Keratinocyte (primary cell): ENCODE results near the gene PSAPL1. TPM values are rescaled to one million over a fixed set of nuclear protein-coding genes. Genes with fewer than 3 reads are reported as not detected.

ENCODE experiments used
- DNase-seq: peaks from one replicate; pipeline ENCODE4 v3.0.0-alpha.2; 2011; ENCODE audit warnings: low read depth, missing footprints, low spot score
- FAIRE-seq: peaks from 2 replicates; lab custom pipeline; 2011; peaks lifted over from hg19 to GRCh38; lab: Jason Lieb, UNC
- H2AFZ ChIP-seq: 2 replicates; pipeline ENCODE4 v1.6.0; 2012; ENCODE audit warnings: low read length, control low read depth, inconsistent platforms; ENCODE audit not compliant: control insufficient read depth
- H3K27ac ChIP-seq: 2 replicates; pipeline ENCODE4 v1.5.1; 2011; ENCODE audit warnings: low read length; ENCODE audit not compliant: control insufficient read depth, insufficient read depth
- H3K27me3 ChIP-seq: 3 replicates; pipeline ENCODE4 v1.6.0; 2011; ENCODE audit warnings: low read length; ENCODE audit not compliant: control insufficient read depth, insufficient read depth; ENCODE audit errors: extremely low read depth
- H3K36me3 ChIP-seq, 2 experiments: 2 replicates in 1 of 2; 3 replicates in 1 of 2; pipeline ENCODE4 v1.5.1; 2011; ENCODE audit warnings: low read length in 2 of 2, mild to moderate bottlenecking in 1 of 2; ENCODE audit not compliant: control insufficient read depth in 2 of 2, insufficient read depth in 2 of 2; ENCODE audit errors: extremely low read depth in 1 of 2
- H3K4me1 ChIP-seq: 3 replicates; pipeline ENCODE4 v1.5.1; 2011; ENCODE audit warnings: low read length; ENCODE audit not compliant: control insufficient read depth, insufficient read depth; ENCODE audit errors: extremely low read depth
- H3K4me2 ChIP-seq: 3 replicates; pipeline ENCODE4 v1.6.0; 2011; ENCODE audit warnings: low read depth, low read length; ENCODE audit not compliant: control insufficient read depth, insufficient read depth; ENCODE audit errors: extremely low read depth
- H3K4me3 ChIP-seq, 3 experiments: fragments of 200-600 bp in 1 of 3; sonication (generic) in 1 of 3; 2 replicates in 2 of 3; 3 replicates in 1 of 3; pipeline ENCODE4 v1.5.1; 2011 to 2016; ENCODE audit warnings: low read length in 3 of 3, mild to moderate bottlenecking in 3 of 3, control low read depth in 2 of 3, inconsistent platforms in 1 of 3, low read depth in 1 of 3, mixed read lengths in 1 of 3, mixed run types in 1 of 3, moderate library complexity in 1 of 3; ENCODE audit not compliant: control insufficient read depth in 2 of 3, insufficient read depth in 2 of 3; ENCODE audit errors: extremely low read depth in 1 of 3
- H3K79me2 ChIP-seq: 2 replicates; pipeline ENCODE4 v1.6.0; 2012; ENCODE audit warnings: low read length; ENCODE audit not compliant: control insufficient read depth, insufficient read depth
- H3K9ac ChIP-seq: 3 replicates; pipeline ENCODE4 v1.6.0; 2011; ENCODE audit warnings: low read length; ENCODE audit not compliant: control insufficient read depth, insufficient read depth; ENCODE audit errors: extremely low read depth
- H3K9me1 ChIP-seq: 3 replicates; pipeline ENCODE4 v1.6.0; 2011; ENCODE audit warnings: low read length; ENCODE audit not compliant: control insufficient read depth, insufficient read depth; ENCODE audit errors: extremely low read depth
- H3K9me3 ChIP-seq: 2 replicates; pipeline ENCODE4 v1.5.1; 2012; ENCODE audit warnings: low read depth, low read length; ENCODE audit not compliant: control insufficient read depth
- H4K20me1 ChIP-seq: 3 replicates; pipeline ENCODE4 v1.6.0; 2011; ENCODE audit warnings: low read length; ENCODE audit not compliant: control insufficient read depth, insufficient read depth; ENCODE audit errors: extremely low read depth
- EZH2 ChIP-seq: IDR thresholded peaks from one replicate; pipeline ENCODE4 v1.6.1; 2012; ENCODE audit warnings: inconsistent platforms, mild to moderate bottlenecking, low read length, moderate library complexity
- dilution Hi-C: fragments of 300-500 bp; cut with MboI; formaldehyde crosslinking; loops from one replicate; pipeline ENCODE4 v1.7.0; 2020; ENCODE audit warnings: low sequenced_read_pairs; ENCODE audit not compliant: extremely low pct_ligation_motif_present
- polyA plus RNA-seq, 5 experiments: library from polyadenylated mRNA; depleted of rRNA in 3 of 5; stranded (reverse) in 3 of 5; stranded (forward) in 1 of 5; unstranded in 1 of 5; fragments of >200 nt; gene quantifications; 1 replicate in 1 of 5; 2 replicates in 3 of 5; 3 replicates in 1 of 5; pipeline versions ENCODE4 v1.2.1 to v1.2.3, GENCODE V29; 2011 to 2012; ENCODE audit warnings: missing spikeins in 2 of 5, low read depth in 1 of 5, low replicate concordance in 1 of 5
- TF ChIP-seq, protein P1 (sequence below), 3 experiments: IDR thresholded peaks in 1 of 3; conservative IDR thresholded peaks in 1 of 3; optimal IDR thresholded peaks in 1 of 3; 2 replicates in 2 of 3; 3 replicates in 1 of 3; pipeline versions ENCODE3 to v1.5.1; 2011; ENCODE audit warnings: low read length in 3 of 3, mild to moderate bottlenecking in 3 of 3, moderate library complexity in 2 of 3, control low read depth in 1 of 3, inconsistent platforms in 1 of 3; ENCODE audit not compliant: insufficient read depth in 2 of 3; ENCODE audit errors: extremely low read depth in 1 of 3

The PSAPL1 gene
- polyA plus RNA-seq, 1 donor (not counting 4 experiments of a cell fraction or from before 2014, with no cell fraction given): 0.03 TPM

DNA sequence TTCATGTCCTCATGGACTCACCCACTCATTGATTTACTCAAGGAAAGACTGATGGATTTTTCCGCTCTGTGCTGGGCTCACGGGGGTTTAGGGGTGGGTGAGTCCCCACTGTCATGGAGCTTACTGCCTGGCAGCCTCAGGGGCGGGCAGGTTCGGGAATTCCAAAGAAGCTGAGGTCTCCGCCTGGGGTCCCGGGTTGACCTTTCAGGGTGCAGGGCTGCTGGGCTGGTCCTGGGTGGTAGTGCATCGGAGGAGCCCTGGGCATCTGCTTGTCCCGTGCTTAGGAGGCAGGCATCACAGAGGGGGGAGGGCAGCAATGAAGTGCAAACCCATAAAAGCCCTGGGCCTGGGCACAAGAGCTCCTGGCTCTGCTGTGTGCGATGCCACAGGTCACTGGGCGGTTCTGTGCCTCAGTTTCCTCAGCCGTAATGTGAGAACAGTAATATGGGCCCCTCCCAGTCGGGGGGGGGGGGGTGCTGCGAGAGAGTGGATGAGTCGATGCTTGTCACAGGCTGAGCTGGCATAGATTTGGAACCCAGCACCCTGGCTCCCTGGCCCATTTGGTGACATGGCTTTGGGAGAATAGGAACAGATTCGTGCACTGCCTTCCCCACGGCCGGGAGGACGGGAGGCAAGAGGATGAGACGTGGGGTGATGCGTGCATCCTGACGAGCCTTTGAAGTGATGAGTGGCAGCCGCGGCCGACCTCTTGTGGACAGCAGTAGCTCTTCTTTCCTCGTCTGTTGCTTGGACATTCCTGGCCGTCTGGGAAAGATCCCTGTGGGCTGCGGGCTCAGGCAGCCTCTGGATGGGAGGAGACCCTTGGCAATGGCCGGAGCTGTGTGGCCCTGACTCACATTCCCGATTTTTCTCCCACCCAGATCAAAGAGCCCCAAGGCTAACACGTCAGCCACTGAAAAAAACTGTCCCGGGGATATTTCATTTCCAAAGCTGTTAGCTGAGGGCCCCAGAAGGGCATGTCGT lies 42.0 kb downstream of the PSAPL1 start:
- DNase-seq (no peak), FAIRE-seq (no peak)
- H3K27ac ChIP-seq: no peak overlapping the region
- no peaks in the 10 kb centered on the region for H3K79me2 ChIP-seq
- no peak overlapping the region for H3K4me2 ChIP-seq
- H3K4me3 ChIP-seq: no peak overlapping the region
- H4K20me1 ChIP-seq: no peaks in the 10 kb centered on the region
- H3K36me3 ChIP-seq: no peaks in the 10 kb centered on the region
- dilution Hi-C loops: no loop called here
- H3K9me1 ChIP-seq: no peaks in the 10 kb centered on the region
- peaks cover 13% of the 10 kb centered on the region for H3K4me1 ChIP-seq
- peaks cover 3% of the 10 kb centered on the region for H3K9me3 ChIP-seq
- H2AFZ ChIP-seq: no peak overlapping the region
- TF ChIP-seq EZH2: no peak
- TF ChIP-seq, protein P1, sequence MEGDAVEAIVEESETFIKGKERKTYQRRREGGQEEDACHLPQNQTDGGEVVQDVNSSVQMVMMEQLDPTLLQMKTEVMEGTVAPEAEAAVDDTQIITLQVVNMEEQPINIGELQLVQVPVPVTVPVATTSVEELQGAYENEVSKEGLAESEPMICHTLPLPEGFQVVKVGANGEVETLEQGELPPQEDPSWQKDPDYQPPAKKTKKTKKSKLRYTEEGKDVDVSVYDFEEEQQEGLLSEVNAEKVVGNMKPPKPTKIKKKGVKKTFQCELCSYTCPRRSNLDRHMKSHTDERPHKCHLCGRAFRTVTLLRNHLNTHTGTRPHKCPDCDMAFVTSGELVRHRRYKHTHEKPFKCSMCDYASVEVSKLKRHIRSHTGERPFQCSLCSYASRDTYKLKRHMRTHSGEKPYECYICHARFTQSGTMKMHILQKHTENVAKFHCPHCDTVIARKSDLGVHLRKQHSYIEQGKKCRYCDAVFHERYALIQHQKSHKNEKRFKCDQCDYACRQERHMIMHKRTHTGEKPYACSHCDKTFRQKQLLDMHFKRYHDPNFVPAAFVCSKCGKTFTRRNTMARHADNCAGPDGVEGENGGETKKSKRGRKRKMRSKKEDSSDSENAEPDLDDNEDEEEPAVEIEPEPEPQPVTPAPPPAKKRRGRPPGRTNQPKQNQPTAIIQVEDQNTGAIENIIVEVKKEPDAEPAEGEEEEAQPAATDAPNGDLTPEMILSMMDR (optimal IDR thresholded peaks at IDR 0.05 in 1 of 3, IDR thresholded peaks at IDR 0.05 in 1 of 3, conservative IDR thresholded peaks at IDR 0.05 in 1 of 3; ENCODE audit: extremely low read depth in 1 of 3, insufficient read depth in 2 of 3, low read length in 3 of 3): no peak
- no peak overlapping the region for H3K9ac ChIP-seq
- peaks cover 29% of the 10 kb centered on the region for H3K27me3 ChIP-seq

DNA sequence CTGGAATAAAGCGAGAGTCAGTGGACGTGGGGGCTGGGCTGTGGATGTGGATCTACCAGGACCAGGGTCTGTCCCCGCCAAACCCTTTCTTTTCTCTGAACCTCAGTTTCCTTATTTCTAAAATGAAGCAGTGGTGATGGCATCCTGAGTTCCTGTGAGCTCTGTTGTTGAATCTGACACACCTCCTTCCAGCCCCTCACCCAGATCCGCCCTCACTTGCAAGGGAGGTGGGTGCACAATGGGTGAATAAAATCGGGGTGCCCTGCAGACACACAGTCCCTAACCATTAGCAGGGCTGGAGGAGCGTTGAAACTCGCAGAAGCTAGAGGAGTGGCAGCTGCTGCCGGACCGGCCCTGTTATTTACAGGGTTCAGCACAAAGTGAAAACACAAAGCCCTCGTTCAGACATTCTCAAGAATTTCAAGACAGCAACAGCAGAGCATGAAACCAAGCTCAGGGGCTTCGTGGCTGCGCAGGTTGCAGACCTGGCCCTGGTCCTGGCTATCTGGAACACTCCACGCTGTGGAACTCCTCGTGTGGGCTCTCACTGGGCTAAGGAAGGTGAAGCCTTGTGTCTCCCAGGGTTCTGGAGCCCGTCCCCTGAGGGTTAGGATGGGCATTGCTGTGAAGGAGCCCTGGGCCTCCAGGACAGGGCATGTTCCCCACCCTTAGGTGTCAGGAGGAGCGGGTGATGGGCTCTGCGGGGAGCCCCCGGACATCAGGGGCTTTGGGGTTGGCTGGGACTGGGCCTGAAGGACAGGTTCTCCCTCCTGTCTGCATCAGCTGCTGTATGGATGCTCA lies 42.9 kb downstream of the PSAPL1 start:
- dilution Hi-C loops: no loop called here
- Histone ChIP-seq H4K20me1 (no peaks in the 10 kb centered on the region), H3K4me1 (peaks cover 4% of the 10 kb centered on the region), H3K36me3 (no peaks in the 10 kb centered on the region), H3K4me3 (no peak overlapping the region), H3K27me3 (peaks cover 29% of the 10 kb centered on the region), H3K9ac (no peak overlapping the region), H3K79me2 (no peaks in the 10 kb centered on the region), H2AFZ (no peak overlapping the region), H3K9me3 (peaks cover 3% of the 10 kb centered on the region), H3K9me1 (no peaks in the 10 kb centered on the region), H3K27ac (no peak overlapping the region), H3K4me2 (no peak overlapping the region)
- DNase-seq (no peak), FAIRE-seq (no peak)
- TF ChIP-seq, protein P1 (optimal IDR thresholded peaks at IDR 0.05 in 1 of 3, IDR thresholded peaks at IDR 0.05 in 1 of 3, conservative IDR thresholded peaks at IDR 0.05 in 1 of 3; ENCODE audit: extremely low read depth in 1 of 3, insufficient read depth in 2 of 3, low read length in 3 of 3): no peak
- TF ChIP-seq EZH2: no peak
